GM21723 (cell line): ENCODE measurements around the gene SAP30BP.

ENCODE experiments used
- ATAC-seq: cut with Tn5 transposase; IDR thresholded peaks from one replicate; pipeline ENCODE4 v1.9.1; 2021; ENCODE audit warnings: mild to moderate bottlenecking, moderate library complexity; ENCODE audit not compliant: unreplicated experiment

Gene SAP30BP

GRCh38 chr17:75755990-75756389 lies 88.9 kb downstream of the SAP30BP start:
- no peak for ATAC-seq

GRCh38 chr17:75756451-75757085 lies 89.4 kb downstream of the SAP30BP start:
- no peak for ATAC-seq

GRCh38 chr17:75757086-75757681 lies 90.0 kb downstream of the SAP30BP start:
- ATAC-seq: no peak
